Loucy (cell line): ENCODE measurements around the gene BLID.

Source experiments
- EZH2phosphoT487 ChIP-seq: fragments of 200-600 bp; IDR thresholded peaks from 2 replicates; pipeline ENCODE4 v1.6.1; 2018; ENCODE audit warnings: antibody characterized with exemption, mild to moderate bottlenecking, moderate library complexity, borderline replicate concordance
- TF ChIP-seq, protein P1 (sequence below): fragments of 200-600 bp; sonication (generic); conservative IDR thresholded peaks from 2 replicates; pipeline ENCODE4 v1.5.1; 2014; ENCODE audit warnings: mild to moderate bottlenecking, antibody characterized with exemption, low read length

DNA sequence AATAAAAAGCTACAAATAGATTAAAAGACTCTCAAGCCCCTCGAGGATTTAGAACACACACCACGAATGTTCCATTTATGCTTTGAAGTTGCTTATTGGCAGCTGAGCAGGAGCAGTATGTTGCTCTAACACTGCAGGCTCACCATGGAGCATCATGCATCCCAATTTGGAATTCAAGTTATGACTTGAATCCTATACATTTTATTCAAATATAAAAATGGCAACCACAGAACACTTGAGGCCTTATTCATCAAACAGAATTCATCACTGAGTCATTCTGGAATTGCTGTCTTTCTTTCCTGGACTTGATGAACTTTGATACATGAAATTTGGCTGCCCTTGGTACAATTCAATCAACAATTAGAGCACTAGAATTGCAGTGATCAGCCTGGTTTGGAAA lies 24.5 kb upstream of the BLID start:
- TF ChIP-seq, protein P1, sequence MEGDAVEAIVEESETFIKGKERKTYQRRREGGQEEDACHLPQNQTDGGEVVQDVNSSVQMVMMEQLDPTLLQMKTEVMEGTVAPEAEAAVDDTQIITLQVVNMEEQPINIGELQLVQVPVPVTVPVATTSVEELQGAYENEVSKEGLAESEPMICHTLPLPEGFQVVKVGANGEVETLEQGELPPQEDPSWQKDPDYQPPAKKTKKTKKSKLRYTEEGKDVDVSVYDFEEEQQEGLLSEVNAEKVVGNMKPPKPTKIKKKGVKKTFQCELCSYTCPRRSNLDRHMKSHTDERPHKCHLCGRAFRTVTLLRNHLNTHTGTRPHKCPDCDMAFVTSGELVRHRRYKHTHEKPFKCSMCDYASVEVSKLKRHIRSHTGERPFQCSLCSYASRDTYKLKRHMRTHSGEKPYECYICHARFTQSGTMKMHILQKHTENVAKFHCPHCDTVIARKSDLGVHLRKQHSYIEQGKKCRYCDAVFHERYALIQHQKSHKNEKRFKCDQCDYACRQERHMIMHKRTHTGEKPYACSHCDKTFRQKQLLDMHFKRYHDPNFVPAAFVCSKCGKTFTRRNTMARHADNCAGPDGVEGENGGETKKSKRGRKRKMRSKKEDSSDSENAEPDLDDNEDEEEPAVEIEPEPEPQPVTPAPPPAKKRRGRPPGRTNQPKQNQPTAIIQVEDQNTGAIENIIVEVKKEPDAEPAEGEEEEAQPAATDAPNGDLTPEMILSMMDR: no peak
- no peak for TF ChIP-seq EZH2phosphoT487
